GM13976 (cell line): ENCODE results near the gene ITGB6.

Experiments used
- DNase-seq: peaks from one replicate; pipeline ENCODE4 v3.0.0; 2012; ENCODE audit warnings: low spot score
- CTCF ChIP-seq: IDR thresholded peaks from 2 replicates; pipeline ENCODE4 v1.5.1; 2012; ENCODE audit warnings: borderline replicate concordance, mild to moderate bottlenecking; ENCODE audit not compliant: insufficient read depth; ENCODE audit errors: extremely low read depth, missing control alignments, control extremely low read depth
- in situ Hi-C: fragments of 300-500 bp; cut with MboI; formaldehyde crosslinking; loops from one replicate; pipeline ENCODE4 v1.12.0; 2022; ENCODE audit warnings: low sequenced_read_pairs, mixed read lengths, inconsistent platforms; ENCODE audit not compliant: unreplicated experiment

Gene ITGB6

GRCh38 chr2:160141912-160142311, 58.2 kb downstream of the ITGB6 start:
- no peak for TF ChIP-seq CTCF
- in situ Hi-C loops: no loop called here
- no peak for DNase-seq

- DNase-seq: no peak
- in situ Hi-C loops: no loop called here
- TF ChIP-seq CTCF: no peak
These were observed 58.7 kb downstream of the ITGB6 start for GRCh38 chr2:160141419-160141818.

- in situ Hi-C loops: no loop called here
- no peak for TF ChIP-seq CTCF
- DNase-seq: no peak
These were observed 59.6 kb downstream of the ITGB6 start for GRCh38 chr2:160140471-160140870.

- no peak for DNase-seq
- no peak for TF ChIP-seq CTCF
- in situ Hi-C loops: no loop called here
These were observed 60.1 kb downstream of the ITGB6 start for GRCh38 chr2:160139991-160140390.

GRCh38 chr2:160139350-160139749, 60.7 kb downstream of the ITGB6 start:
- in situ Hi-C loops: no loop called here

GRCh38 chr2:160138406-160138805, 61.7 kb downstream of the ITGB6 start:
- in situ Hi-C loops: no loop called here
- TF ChIP-seq CTCF: no peak
- DNase-seq: no peak

More at GRCh38 chr2:160139350-160139749, 60.7 kb downstream of the ITGB6 start:
- no peak for DNase-seq
- TF ChIP-seq CTCF: no peak

- no peak for DNase-seq
- in situ Hi-C loops: no loop called here
- TF ChIP-seq CTCF: no peak
These were observed 62.6 kb downstream of the ITGB6 start for GRCh38 chr2:160137464-160137863.
